ENCODE measurements around the gene ZNF487. TPM values are rescaled to one million over a fixed set of nuclear protein-coding genes. Genes with fewer than 3 reads are reported as not detected.
"Not testable (repeated sequence)": the region's sequence is repeated elsewhere in the genome, so short reads cannot be mapped to it uniquely, and the experiment has no call there.

Gene ZNF487
- total RNA-seq, 1 donor from 2014 or later, result 8.4 TPM

- Histone ChIP-seq H3K9ac (ENCODE audit: low read depth in 1 of 3, low read length in 3 of 3) (no peak overlapping the region), H3K36me3 (ENCODE audit: control insufficient read depth in 3 of 3, insufficient read depth in 3 of 3, low read length in 3 of 3) (no peaks in the 10 kb centered on the region), H3K4me3 (ENCODE audit: low read length in 3 of 3) (no peak overlapping the region), H3K9me3 (ENCODE audit: control insufficient read depth in 3 of 3, low read length in 3 of 3) (no peaks in the 10 kb centered on the region), H3K4me1 (ENCODE audit: control insufficient read depth in 3 of 3, insufficient read depth in 3 of 3, low read length in 3 of 3) (peaks cover 5 to 7% (median 6%) of the 10 kb centered on the region in 3 donors), H3K27me3 (ENCODE audit: control insufficient read depth in 3 of 3, insufficient read depth in 3 of 3, low read length in 3 of 3) (no peaks in the 10 kb centered on the region), H3K27ac (ENCODE audit: low read depth, low read length) (no peak overlapping the region)
Measured at GRCh38 chr10:43415544-43415943, 21.4 kb upstream of the ZNF487 start.

- Histone ChIP-seq H3K4me1 (ENCODE audit: control insufficient read depth in 3 of 3, insufficient read depth in 3 of 3, low read length in 3 of 3) (peaks cover 6 to 13% (median 12%) of the 10 kb centered on the region in 3 donors), H3K4me3 (ENCODE audit: low read length in 3 of 3) (no peak overlapping the region), H3K27ac (ENCODE audit: low read depth, low read length) (no peak overlapping the region)
Measured at GRCh38 chr10:43417950-43418768, 18.8 kb upstream of the ZNF487 start.

GRCh38 chr10:43419997-43420368 lies 16.9 kb upstream of the ZNF487 start:
- H3K36me3 ChIP-seq (ENCODE audit: control insufficient read depth in 3 of 3, insufficient read depth in 3 of 3, low read length in 3 of 3), result no peaks in the 10 kb centered on the region
- no peaks in the 10 kb centered on the region for H3K27me3 ChIP-seq (ENCODE audit: control insufficient read depth in 3 of 3, insufficient read depth in 3 of 3, low read length in 3 of 3)
- peaks cover 6 to 13% (median 12%) of the 10 kb centered on the region in 3 donors for H3K4me1 ChIP-seq (ENCODE audit: control insufficient read depth in 3 of 3, insufficient read depth in 3 of 3, low read length in 3 of 3)
- H3K9ac ChIP-seq (ENCODE audit: low read depth in 1 of 3, low read length in 3 of 3), result peak overlapping the region; percentile 77 to 95 (median 92)
- peak overlapping the region; percentile 97 for H3K27ac ChIP-seq (ENCODE audit: low read depth, low read length)
- no peaks in the 10 kb centered on the region for H3K9me3 ChIP-seq (ENCODE audit: control insufficient read depth in 3 of 3, low read length in 3 of 3)
- H3K4me3 ChIP-seq (ENCODE audit: low read length in 3 of 3), result peak overlapping the region; percentile 75 to 83 (median 79)

More at GRCh38 chr10:43417950-43418768, 18.8 kb upstream of the ZNF487 start:
- Histone ChIP-seq H3K36me3 (ENCODE audit: control insufficient read depth in 3 of 3, insufficient read depth in 3 of 3, low read length in 3 of 3) (no peaks in the 10 kb centered on the region), H3K9me3 (ENCODE audit: control insufficient read depth in 3 of 3, low read length in 3 of 3) (no peaks in the 10 kb centered on the region), H3K9ac (ENCODE audit: low read depth in 1 of 3, low read length in 3 of 3) (no peak overlapping the region), H3K27me3 (ENCODE audit: control insufficient read depth in 3 of 3, insufficient read depth in 3 of 3, low read length in 3 of 3) (no peaks in the 10 kb centered on the region)

GRCh38 chr10:43420369-43421200 lies 16.3 kb upstream of the ZNF487 start:
- Histone ChIP-seq H3K9ac (ENCODE audit: low read depth in 1 of 3, low read length in 3 of 3) (peak overlapping the region; percentile 80 to 95 (median 92)), H3K4me3 (ENCODE audit: low read length in 3 of 3) (peak overlapping the region; percentile 75 to 83 (median 79)), H3K27me3 (ENCODE audit: control insufficient read depth in 3 of 3, insufficient read depth in 3 of 3, low read length in 3 of 3) (no peaks in the 10 kb centered on the region), H3K36me3 (ENCODE audit: control insufficient read depth in 3 of 3, insufficient read depth in 3 of 3, low read length in 3 of 3) (no peaks in the 10 kb centered on the region), H3K4me1 (ENCODE audit: control insufficient read depth in 3 of 3, insufficient read depth in 3 of 3, low read length in 3 of 3) (peaks cover 6 to 13% (median 12%) of the 10 kb centered on the region in 3 donors), H3K27ac (ENCODE audit: low read depth, low read length) (peak overlapping the region; percentile 97), H3K9me3 (ENCODE audit: control insufficient read depth in 3 of 3, low read length in 3 of 3) (no peaks in the 10 kb centered on the region)

- Histone ChIP-seq H3K36me3 (ENCODE audit: control insufficient read depth in 3 of 3, insufficient read depth in 3 of 3, low read length in 3 of 3) (no peaks in the 10 kb centered on the region), H3K4me1 (ENCODE audit: control insufficient read depth in 3 of 3, insufficient read depth in 3 of 3, low read length in 3 of 3) (peaks cover 6 to 13% (median 12%) of the 10 kb centered on the region in 3 donors), H3K9me3 (ENCODE audit: control insufficient read depth in 3 of 3, low read length in 3 of 3) (no peaks in the 10 kb centered on the region), H3K27me3 (ENCODE audit: control insufficient read depth in 3 of 3, insufficient read depth in 3 of 3, low read length in 3 of 3) (no peaks in the 10 kb centered on the region), H3K9ac (ENCODE audit: low read depth in 1 of 3, low read length in 3 of 3) (peak overlapping the region; percentile 80 to 95 (median 92)), H3K4me3 (ENCODE audit: low read length in 3 of 3) (peak overlapping the region; percentile 75 to 83 (median 79)), H3K27ac (ENCODE audit: low read depth, low read length) (peak overlapping the region; percentile 97)
Measured at GRCh38 chr10:43421201-43421507, 15.8 kb upstream of the ZNF487 start.

GRCh38 chr10:43421519-43421918 lies 15.4 kb upstream of the ZNF487 start:
- Histone ChIP-seq H3K4me3 (ENCODE audit: low read length in 3 of 3) (peak overlapping the region in 1 of 3 donors; percentile 75), H3K36me3 (ENCODE audit: control insufficient read depth in 3 of 3, insufficient read depth in 3 of 3, low read length in 3 of 3) (no peaks in the 10 kb centered on the region), H3K9me3 (ENCODE audit: control insufficient read depth in 3 of 3, low read length in 3 of 3) (no peaks in the 10 kb centered on the region), H3K27me3 (ENCODE audit: control insufficient read depth in 3 of 3, insufficient read depth in 3 of 3, low read length in 3 of 3) (no peaks in the 10 kb centered on the region), H3K4me1 (ENCODE audit: control insufficient read depth in 3 of 3, insufficient read depth in 3 of 3, low read length in 3 of 3) (peaks cover 6 to 13% (median 12%) of the 10 kb centered on the region in 3 donors), H3K27ac (ENCODE audit: low read depth, low read length) (peak overlapping the region; percentile 97), H3K9ac (ENCODE audit: low read depth in 1 of 3, low read length in 3 of 3) (peak overlapping the region; percentile 80 to 95 (median 92))

- not testable (repeated sequence) for H3K9ac ChIP-seq (ENCODE audit: low read depth in 1 of 3, low read length in 3 of 3); H3K36me3 ChIP-seq (ENCODE audit: control insufficient read depth in 3 of 3, insufficient read depth in 3 of 3, low read length in 3 of 3); H3K9me3 ChIP-seq (ENCODE audit: control insufficient read depth in 3 of 3, low read length in 3 of 3); H3K4me3 ChIP-seq (ENCODE audit: low read length in 3 of 3); H3K27me3 ChIP-seq (ENCODE audit: control insufficient read depth in 3 of 3, insufficient read depth in 3 of 3, low read length in 3 of 3)
- peaks cover 6 to 13% (median 12%) of the 10 kb centered on the region in 3 donors for H3K4me1 ChIP-seq (ENCODE audit: control insufficient read depth in 3 of 3, insufficient read depth in 3 of 3, low read length in 3 of 3)
- peak overlapping the region; percentile 97 for H3K27ac ChIP-seq (ENCODE audit: low read depth, low read length)
Measured at GRCh38 chr10:43421944-43422343, 15.0 kb upstream of the ZNF487 start.

- Histone ChIP-seq H3K4me1 (ENCODE audit: control insufficient read depth in 3 of 3, insufficient read depth in 3 of 3, low read length in 3 of 3) (peaks cover 6 to 13% (median 12%) of the 10 kb centered on the region in 3 donors), H3K9ac (ENCODE audit: low read depth in 1 of 3, low read length in 3 of 3) (no peak overlapping the region), H3K27me3 (ENCODE audit: control insufficient read depth in 3 of 3, insufficient read depth in 3 of 3, low read length in 3 of 3) (no peaks in the 10 kb centered on the region), H3K9me3 (ENCODE audit: control insufficient read depth in 3 of 3, low read length in 3 of 3) (no peaks in the 10 kb centered on the region), H3K4me3 (ENCODE audit: low read length in 3 of 3) (no peak overlapping the region), H3K27ac (ENCODE audit: low read depth, low read length) (no peak overlapping the region), H3K36me3 (ENCODE audit: control insufficient read depth in 3 of 3, insufficient read depth in 3 of 3, low read length in 3 of 3) (no peaks in the 10 kb centered on the region)
Measured at GRCh38 chr10:43424416-43424815, 12.5 kb upstream of the ZNF487 start.

GRCh38 chr10:43426476-43426875 lies 10.4 kb upstream of the ZNF487 start:
- H3K27me3 ChIP-seq (ENCODE audit: control insufficient read depth in 3 of 3, insufficient read depth in 3 of 3, low read length in 3 of 3); H3K4me1 ChIP-seq (ENCODE audit: control insufficient read depth in 3 of 3, insufficient read depth in 3 of 3, low read length in 3 of 3); H3K4me3 ChIP-seq (ENCODE audit: low read length in 3 of 3); H3K27ac ChIP-seq (ENCODE audit: low read depth, low read length); H3K9ac ChIP-seq (ENCODE audit: low read depth in 1 of 3, low read length in 3 of 3); H3K36me3 ChIP-seq (ENCODE audit: control insufficient read depth in 3 of 3, insufficient read depth in 3 of 3, low read length in 3 of 3); H3K9me3 ChIP-seq (ENCODE audit: control insufficient read depth in 3 of 3, low read length in 3 of 3): not testable (repeated sequence)

All from skeletal muscle tissue (tissue), 4 donors.